ENCODE measurements around the gene PVALEF.

Gene PVALEF

GRCh38 chr17:81179861-81180260 lies 14.6 kb downstream of the PVALEF start:
- H3K27ac ChIP-seq = no peak overlapping the region
- DNase-seq (ENCODE audit: low spot score) = no peak
- H3K4me3 ChIP-seq = no peak overlapping the region
- TF ChIP-seq CTCF (IDR thresholded peaks at IDR 0.05) = no peak

DNA sequence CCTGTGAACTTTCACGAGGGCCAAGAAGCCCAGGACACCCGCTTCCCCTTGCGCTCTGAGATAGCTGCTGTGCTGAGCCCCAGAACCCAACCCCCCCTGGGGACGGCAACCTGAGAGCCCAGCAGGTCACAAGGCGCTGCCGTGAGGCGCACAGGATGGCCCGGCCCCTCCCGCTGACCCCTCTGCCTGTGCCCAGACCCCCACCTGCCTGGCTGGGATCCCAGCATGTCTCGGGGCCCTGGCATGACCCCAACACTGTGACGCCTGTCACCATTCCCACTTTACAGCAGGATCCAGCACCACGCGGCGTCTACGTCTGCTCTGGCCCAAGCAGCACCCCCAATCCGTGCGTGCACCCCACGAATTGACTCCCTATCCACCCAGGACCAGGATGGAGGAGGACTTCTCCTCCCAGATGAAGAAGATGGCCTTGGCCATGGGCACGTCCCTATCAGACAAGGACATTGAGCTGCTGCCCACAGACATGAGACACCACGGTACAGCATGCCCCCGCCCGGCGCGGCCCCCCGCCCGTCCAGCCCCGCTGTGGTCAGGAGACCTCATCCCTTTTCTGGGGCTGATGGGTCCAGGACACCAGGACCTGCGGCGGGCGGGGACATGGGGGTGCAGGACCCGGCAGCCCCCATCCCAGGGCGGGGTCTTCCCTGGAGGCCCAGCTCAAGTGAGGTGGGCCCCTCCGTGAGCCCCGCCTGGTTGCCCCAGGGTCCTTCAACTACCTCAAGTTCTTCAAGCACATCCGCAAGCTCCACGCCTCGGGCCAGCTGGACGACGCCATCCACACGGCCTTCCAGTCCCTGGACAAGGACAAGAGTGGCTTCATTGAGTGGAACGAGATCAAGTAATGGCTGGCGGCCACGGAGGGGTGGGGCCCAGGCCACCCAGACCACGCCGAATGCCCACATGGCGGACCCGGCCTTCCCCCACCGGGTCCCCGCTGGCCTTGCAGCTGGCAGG lies 15.8 kb downstream of the PVALEF start:
- Histone ChIP-seq H3K4me3 (no peak overlapping the region), H3K27ac (no peak overlapping the region)
- TF ChIP-seq CTCF (IDR thresholded peaks at IDR 0.05) = no peak
- no peak for DNase-seq (ENCODE audit: low spot score)

- no peak for TF ChIP-seq CTCF (IDR thresholded peaks at IDR 0.05)
- Histone ChIP-seq H3K4me3 (no peak overlapping the region), H3K27ac (no peak overlapping the region)
- DNase-seq (ENCODE audit: low spot score) = no peak
Measured at GRCh38 chr17:81181811-81182185, 16.5 kb downstream of the PVALEF start.

GRCh38 chr17:81182596-81182995 lies 17.3 kb downstream of the PVALEF start:
- H3K27ac ChIP-seq = no peak overlapping the region
- no peak overlapping the region for H3K4me3 ChIP-seq
- no peak for DNase-seq (ENCODE audit: low spot score)
- no peak for TF ChIP-seq CTCF (IDR thresholded peaks at IDR 0.05)

- Histone ChIP-seq H3K4me3 (no peak overlapping the region), H3K27ac (no peak overlapping the region)
- no peak for TF ChIP-seq CTCF (IDR thresholded peaks at IDR 0.05)
- no peak for DNase-seq (ENCODE audit: low spot score)
Measured at GRCh38 chr17:81183316-81183715, 18.0 kb downstream of the PVALEF start.

GRCh38 chr17:81183807-81184206 lies 18.5 kb downstream of the PVALEF start:
- no peak overlapping the region for H3K27ac ChIP-seq
- TF ChIP-seq CTCF (IDR thresholded peaks at IDR 0.05) = no peak
- H3K4me3 ChIP-seq = no peak overlapping the region
- no peak for DNase-seq (ENCODE audit: low spot score)

DNA sequence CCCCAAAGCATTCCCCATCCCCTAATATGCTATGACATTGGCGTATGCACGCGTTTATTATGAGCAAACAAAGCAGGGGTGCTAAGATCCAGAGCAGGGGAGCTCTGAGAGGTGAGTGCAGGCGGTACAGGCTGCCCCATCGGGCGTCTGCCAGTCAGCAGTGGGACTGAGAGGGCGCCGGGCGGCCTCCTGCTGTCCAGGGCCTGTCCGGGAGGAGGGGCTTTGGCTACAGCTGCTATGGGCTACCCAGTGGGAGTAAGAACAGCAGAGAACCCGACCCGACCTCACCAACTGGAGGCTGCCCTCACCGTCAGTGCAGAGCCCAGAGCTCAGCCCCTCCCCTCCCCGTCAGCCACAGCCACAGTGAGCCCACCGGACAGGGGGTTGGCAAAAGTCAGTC lies 19.2 kb downstream of the PVALEF start:
- no peak for TF ChIP-seq CTCF (IDR thresholded peaks at IDR 0.05)
- no peak for DNase-seq (ENCODE audit: low spot score)
- H3K27ac ChIP-seq = no peak overlapping the region
- H3K4me3 ChIP-seq = no peak overlapping the region
